ENCODE results near the gene PHLDB2. TPM values are rescaled to one million over a fixed set of nuclear protein-coding genes. Genes with fewer than 3 reads are reported as not detected.

The PHLDB2 gene
- total RNA-seq, 2 donors from 2014 or later, result 125 to 135 TPM

GRCh38 chr3:112003321-112004080 lies 144.4 kb downstream of the PHLDB2 start:
- intact Hi-C loops (cut with DNase I), result no loop called here
- no peak for DNase-seq (ENCODE audit: low spot score)

- no peak for DNase-seq (ENCODE audit: low spot score)
- intact Hi-C loops (cut with DNase I), result no loop called here
Measured at GRCh38 chr3:112004187-112004586, 145.1 kb downstream of the PHLDB2 start.

DNA sequence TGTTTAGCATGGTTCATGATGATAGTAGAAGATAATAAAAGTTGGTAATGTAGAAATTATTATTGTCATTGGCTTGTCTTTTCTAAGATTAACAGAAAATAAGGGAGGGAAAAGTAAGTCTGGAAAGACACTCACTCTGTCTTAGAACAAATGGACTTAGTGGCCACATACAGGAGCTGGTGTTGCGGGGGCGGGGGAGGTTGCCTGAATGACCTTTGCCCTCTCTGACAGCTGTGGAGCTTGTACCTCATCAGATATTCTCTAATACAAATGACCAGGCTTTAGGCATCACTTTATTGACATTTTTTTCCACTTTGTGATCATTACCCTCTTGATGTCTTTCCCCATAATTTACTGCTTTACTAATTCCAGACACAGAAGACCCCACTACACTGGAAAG lies 145.6 kb downstream of the PHLDB2 start:
- DNase-seq (ENCODE audit: low spot score), result no peak
- intact Hi-C loops (cut with DNase I), result no loop called here

DNA sequence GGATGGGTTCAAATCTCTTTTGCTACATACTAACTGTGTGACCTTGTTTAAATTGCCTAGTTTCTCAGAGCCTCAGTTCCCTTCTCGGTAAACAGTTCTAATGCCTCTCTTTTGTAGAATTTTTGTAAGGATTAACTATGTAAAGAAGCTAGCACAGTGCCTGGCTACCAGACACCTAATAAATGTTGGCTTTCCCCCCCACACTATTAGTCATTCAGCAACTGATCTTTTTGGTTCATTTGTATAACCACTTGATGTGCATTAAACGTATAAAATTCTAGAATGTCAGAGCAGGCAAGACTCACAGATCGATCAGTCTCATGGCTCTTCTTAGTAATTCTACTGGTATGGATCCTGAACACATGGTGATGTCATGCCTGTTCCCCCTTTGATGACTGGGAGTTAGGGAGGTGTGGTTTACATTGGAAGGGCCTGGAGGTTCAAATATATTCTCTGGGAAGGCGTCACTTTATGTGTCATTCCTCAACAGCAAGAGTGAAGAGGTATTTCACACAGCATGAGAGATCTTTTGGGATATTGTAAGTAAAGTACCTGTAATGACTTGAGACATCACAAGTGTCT lies 146.1 kb downstream of the PHLDB2 start:
- intact Hi-C loops (cut with DNase I), result no loop called here
- DNase-seq (ENCODE audit: low spot score), result no peak

- intact Hi-C loops (cut with DNase I), result no loop called here
- no peak for DNase-seq (ENCODE audit: low spot score)
Measured at GRCh38 chr3:112007633-112008032, 148.6 kb downstream of the PHLDB2 start.

- intact Hi-C loops (cut with DNase I), result no loop called here
- no peak for DNase-seq (ENCODE audit: low spot score)
Measured at GRCh38 chr3:112009670-112010069, 150.6 kb downstream of the PHLDB2 start.

GRCh38 chr3:112010636-112011035 lies 151.6 kb downstream of the PHLDB2 start:
- intact Hi-C loops (cut with DNase I), result no loop called here
- DNase-seq (ENCODE audit: low spot score), result no peak

DNA sequence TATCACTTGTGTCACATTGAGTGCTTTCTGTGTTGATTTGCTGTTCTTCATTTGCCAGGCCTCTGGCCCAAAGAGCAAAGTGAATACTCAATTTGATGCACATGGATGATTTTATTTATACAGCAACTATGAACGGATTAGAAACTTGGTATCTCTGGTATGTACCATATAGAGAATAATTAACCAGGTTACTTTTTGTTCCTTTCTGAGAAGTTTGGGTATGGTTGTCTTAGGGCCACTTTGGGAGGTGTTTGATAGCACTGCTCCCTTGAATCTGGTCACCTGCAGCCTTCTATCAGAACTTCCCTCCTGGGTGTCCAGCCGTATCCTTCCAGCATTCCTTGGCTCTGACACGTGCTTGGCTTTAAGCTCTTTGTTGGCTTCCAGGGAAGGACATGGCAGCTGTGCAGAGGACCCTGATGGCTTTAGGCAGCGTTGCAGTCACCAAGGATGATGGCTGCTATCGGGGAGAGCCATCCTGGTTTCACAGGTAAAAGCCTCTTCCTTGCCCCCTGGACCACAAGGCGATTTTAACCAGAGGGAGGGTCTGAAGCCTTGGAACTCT lies 152.4 kb downstream of the PHLDB2 start:
- no peak for DNase-seq (ENCODE audit: low spot score)
- intact Hi-C loops (cut with DNase I), result no loop called here

GRCh38 chr3:112012205-112012992 lies 153.3 kb downstream of the PHLDB2 start:
- intact Hi-C loops (cut with DNase I), result loop anchor here in 1 of 2 donors (2.0 kb wide), 1 partner anchor 344 kb away; no protein-coding TSS in a partner anchor
- DNase-seq (ENCODE audit: low spot score), result no peak

- intact Hi-C loops (cut with DNase I), result loop anchor here in 1 of 2 donors (2.0 kb wide), 1 partner anchor 344 kb away; no protein-coding TSS in a partner anchor
- DNase-seq (ENCODE audit: low spot score), result peak; percentile 87
Measured at GRCh38 chr3:112013058-112013783, 154.2 kb downstream of the PHLDB2 start.

GRCh38 chr3:112013784-112014143 lies 154.7 kb downstream of the PHLDB2 start:
- intact Hi-C loops (cut with DNase I), result loop anchor here in 1 of 2 donors (2.0 kb wide), 1 partner anchor 345 kb away; no protein-coding TSS in a partner anchor
- no peak for DNase-seq (ENCODE audit: low spot score)

GRCh38 chr3:112017091-112017490 lies 158.0 kb downstream of the PHLDB2 start:
- intact Hi-C loops (cut with DNase I), result no loop called here
- DNase-seq (ENCODE audit: low spot score), result no peak

DNA sequence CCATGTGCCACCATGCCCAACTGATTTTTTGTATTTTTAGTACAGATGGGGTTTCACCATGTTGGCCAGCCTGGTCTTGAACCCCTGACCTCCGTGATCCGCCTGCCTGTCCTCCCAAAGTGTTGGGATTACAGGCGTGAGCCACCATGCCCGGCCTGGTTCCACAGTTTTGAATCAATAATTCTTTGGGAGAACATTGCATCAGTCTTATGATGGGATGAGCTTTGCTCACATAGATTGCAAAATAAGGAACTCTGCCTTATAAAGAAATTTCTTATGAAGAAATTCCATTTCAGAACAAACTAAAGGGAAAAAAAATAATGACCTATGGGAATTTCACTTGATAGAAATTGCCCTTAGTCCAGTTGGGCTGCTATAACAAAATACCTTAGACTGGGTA lies 159.6 kb downstream of the PHLDB2 start:
- no peak for DNase-seq (ENCODE audit: low spot score)
- intact Hi-C loops (cut with DNase I), result no loop called here

- intact Hi-C loops (cut with DNase I), result no loop called here
- DNase-seq (ENCODE audit: low spot score), result no peak
Measured at GRCh38 chr3:112019716-112020115, 160.7 kb downstream of the PHLDB2 start.

- no peak for DNase-seq (ENCODE audit: low spot score)
- intact Hi-C loops (cut with DNase I), result no loop called here
Measured at GRCh38 chr3:112020674-112021085, 161.6 kb downstream of the PHLDB2 start.

Measured in posterior vena cava (tissue), 2 donors.